Kidney (tissue), 14 donors: Measurements from ENCODE around the gene ERP44. TPM values are rescaled to one million over a fixed set of nuclear protein-coding genes. Genes with fewer than 3 reads are reported as not detected.

Source experiments
- DNase-seq, 5 donors: peaks; one replicate each; pipeline ENCODE4 v3.0.0-alpha.2; 2013 to 2020
- FAIRE-seq: peaks from 2 replicates; lab custom pipeline; 2012; peaks lifted over from hg19 to GRCh38; lab: Jason Lieb, UNC
- H3K27ac ChIP-seq, 2 donors: one replicate each; pipeline ENCODE4 v1.7.0; 2013; ENCODE audit warnings: low read depth in 2 of 2, low read length in 2 of 2, inconsistent platforms in 1 of 2
- H3K27me3 ChIP-seq: one replicate; pipeline ENCODE4 v1.7.1; 2013; ENCODE audit warnings: low read length, inconsistent platforms; ENCODE audit not compliant: control insufficient read depth, insufficient read depth
- H3K36me3 ChIP-seq, 3 donors: one replicate each; pipeline versions ENCODE4 v1.7.0 to v1.7.1; 2013; ENCODE audit warnings: low read length in 3 of 3, control low read depth in 1 of 3, inconsistent platforms in 1 of 3; ENCODE audit not compliant: insufficient read depth in 3 of 3, control insufficient read depth in 2 of 3
- H3K4me1 ChIP-seq, 3 donors: one replicate each; pipeline versions ENCODE4 v1.7.0 to v1.7.1; 2013; ENCODE audit warnings: low read length in 3 of 3, inconsistent platforms in 1 of 3, low read depth in 1 of 3; ENCODE audit not compliant: control insufficient read depth in 2 of 3, insufficient read depth in 2 of 3
- H3K4me3 ChIP-seq, 3 donors: one replicate each; pipeline versions ENCODE4 v1.7.0 to v1.8.1; 2013; ENCODE audit warnings: low read length in 3 of 3, control low read depth in 1 of 3, inconsistent platforms in 1 of 3
- H3K9ac ChIP-seq, 3 donors: one replicate each; pipeline versions ENCODE4 v1.7.0 to v1.7.1; 2013; ENCODE audit warnings: low read length in 3 of 3, control low read depth in 1 of 3, inconsistent platforms in 1 of 3
- H3K9me3 ChIP-seq, 3 donors: one replicate each; pipeline versions ENCODE4 v1.7.0 to v1.7.1; 2013; ENCODE audit warnings: low read length in 3 of 3, control low read depth in 1 of 3, inconsistent platforms in 1 of 3; ENCODE audit not compliant: control insufficient read depth in 2 of 3, insufficient read depth in 1 of 3
- CTCF ChIP-seq: IDR thresholded peaks from 3 replicates; pipeline ENCODE4 v1.5.1; 2012; ENCODE audit warnings: mild to moderate bottlenecking, moderate library complexity, borderline replicate concordance; ENCODE audit not compliant: insufficient read depth; ENCODE audit errors: extremely low read depth
- intact Hi-C: fragments of 100-400 bp; cut with DNase I; formaldehyde crosslinking; loops from one replicate; pipeline ENCODE4 v1.11.1; 2022
- polyA plus RNA-seq: library from polyadenylated mRNA; stranded (reverse); fragments of 350-450 nt; fragmentation: Illumina TruSeq; extraction: RNeasy Lipid Tissue Mini Kit (QIAGEN cat#74804); gene quantifications from one replicate; pipeline ENCODE4 v1.2.3, GENCODE V29; 2014; ENCODE audit warnings: low read depth, low replicate concordance; ENCODE audit not compliant: insufficient read depth
- total RNA-seq: library from RNA; stranded (reverse); fragmentation: NEBNext Ultra II Directional; extraction: Animal tissue kit (Norgen Biotek cat#: 25700); gene quantifications from one replicate; pipeline ENCODE4 v1.2.1, GENCODE V29; 2021
- donor health status: control.
- donor health status: control.
- donor health status: control.
- donor health status: control.
- donor health status: control.
- donor health status: DM: yes; HTN: yes; CAD: no.
- donor health status: Normal renal cell carcinoma (clear cell type).

Gene ERP44
- total and polyA plus RNA-seq, 2 donors from 2014 or later = 22.3 to 24.1 TPM

- Histone ChIP-seq H3K9ac (no peak overlapping the region), H3K9me3 (no peaks in the 10 kb centered on the region), H3K27me3 (no peaks in the 10 kb centered on the region), H3K36me3 (no peaks in the 10 kb centered on the region), H3K27ac (no peak overlapping the region), H3K4me1 (no peaks in the 10 kb centered on the region), H3K4me3 (no peak overlapping the region)
- intact Hi-C loops = no loop called here
- DNase-seq (peak in 1 of 5 donors; percentile 9), FAIRE-seq (no peak)
- no peak for TF ChIP-seq CTCF
Observed at GRCh38 chr9:99948896-99949295, 149.9 kb downstream of the ERP44 start.

DNA sequence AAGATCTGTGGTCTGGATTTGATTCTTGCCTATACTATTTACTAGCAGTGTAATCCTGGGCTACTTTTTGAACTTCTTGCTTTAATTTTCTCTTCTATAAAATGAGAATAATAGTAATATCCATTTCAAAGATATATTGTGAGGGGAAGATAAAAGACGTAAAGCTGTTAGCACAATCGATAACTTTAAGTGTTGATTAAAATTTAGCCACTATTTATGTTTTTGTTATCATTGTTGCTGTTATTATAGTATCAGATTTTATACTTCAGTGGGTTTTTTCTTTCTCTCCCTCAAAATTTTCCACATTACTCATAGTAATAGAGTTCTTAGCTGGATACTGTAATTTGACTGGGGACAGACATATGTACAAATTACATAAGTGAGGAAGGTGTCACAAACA, 150.3 kb downstream of the ERP44 start:
- H3K4me1 ChIP-seq = no peaks in the 10 kb centered on the region
- no peak overlapping the region for H3K27ac ChIP-seq
- no peak overlapping the region for H3K4me3 ChIP-seq
- H3K27me3 ChIP-seq = no peaks in the 10 kb centered on the region
- DNase-seq (no peak), FAIRE-seq (peak; percentile 6)
- no peaks in the 10 kb centered on the region for H3K36me3 ChIP-seq
- no peak for TF ChIP-seq CTCF
- no peak overlapping the region for H3K9ac ChIP-seq
- intact Hi-C loops = no loop called here
- no peaks in the 10 kb centered on the region for H3K9me3 ChIP-seq

GRCh38 chr9:99947395-99947794, 151.4 kb downstream of the ERP44 start:
- no peak for TF ChIP-seq CTCF
- Histone ChIP-seq H3K9ac (no peak overlapping the region), H3K27ac (no peak overlapping the region), H3K4me3 (no peak overlapping the region), H3K9me3 (no peaks in the 10 kb centered on the region), H3K27me3 (no peaks in the 10 kb centered on the region), H3K36me3 (no peaks in the 10 kb centered on the region), H3K4me1 (no peaks in the 10 kb centered on the region)
- FAIRE-seq = no peak
- intact Hi-C loops = no loop called here
- DNase-seq = no peak

- no peak overlapping the region for H3K27ac ChIP-seq
- H3K36me3 ChIP-seq = no peaks in the 10 kb centered on the region
- DNase-seq = no peak
- H3K9me3 ChIP-seq = peaks cover 0 to 6% (median 1%) of the 10 kb centered on the region in 3 donors
- no peak for FAIRE-seq
- H3K4me3 ChIP-seq = no peak overlapping the region
- H3K9ac ChIP-seq = no peak overlapping the region
- TF ChIP-seq CTCF = no peak
- no peaks in the 10 kb centered on the region for H3K27me3 ChIP-seq
- H3K4me1 ChIP-seq = no peaks in the 10 kb centered on the region
- intact Hi-C loops = no loop called here
Observed at GRCh38 chr9:99936947-99937587, 161.7 kb downstream of the ERP44 start.
